AG08395 (cell line): ENCODE data around the gene ACER3.
A peak's percentile ranks its signal among the peaks of the same experiment; 100 is the strongest.
"Not testable (repeated sequence)": the region's sequence is repeated elsewhere in the genome, so short reads cannot be mapped to it uniquely, and the experiment has no call there.

Source experiments
- DNase-seq: peaks from one replicate; pipeline ENCODE4 v3.0.0; 2012; ENCODE audit warnings: mixed read lengths, low spot score

ACER3 gene

GRCh38 chr11:76995081-76995576, 134.4 kb downstream of the ACER3 start:
- no peak for DNase-seq

- no peak for DNase-seq
Measured at GRCh38 chr11:76997512-76997911, 136.8 kb downstream of the ACER3 start.

- no peak for DNase-seq
Measured at GRCh38 chr11:76999597-76999996, 138.9 kb downstream of the ACER3 start.

GRCh38 chr11:77001613-77002012, 140.9 kb downstream of the ACER3 start:
- DNase-seq, result no peak

GRCh38 chr11:77002776-77003175, 142.1 kb downstream of the ACER3 start:
- no peak for DNase-seq

GRCh38 chr11:77003963-77004362, 143.2 kb downstream of the ACER3 start:
- no peak for DNase-seq

GRCh38 chr11:77009533-77010160, 148.9 kb downstream of the ACER3 start:
- no peak for DNase-seq

GRCh38 chr11:77014669-77015068, 154.0 kb downstream of the ACER3 start:
- no peak for DNase-seq

GRCh38 chr11:77018396-77018924, 157.7 kb downstream of the ACER3 start:
- not testable (repeated sequence) for DNase-seq

- DNase-seq, result peak; percentile 5
Measured at GRCh38 chr11:77019976-77020595, 159.4 kb downstream of the ACER3 start.

GRCh38 chr11:77020734-77021133, 160.0 kb downstream of the ACER3 start:
- DNase-seq, result no peak

GRCh38 chr11:77024745-77025144, 164.0 kb downstream of the ACER3 start:
- no peak for DNase-seq

- no peak for DNase-seq
Measured at GRCh38 chr11:77026221-77026620, 165.5 kb downstream of the ACER3 start.

GRCh38 chr11:77026743-77027142, 166.0 kb downstream of the ACER3 start:
- no peak for DNase-seq

- peak; percentile 25 for DNase-seq
Measured at GRCh38 chr11:77027275-77027674, 166.6 kb downstream of the ACER3 start.

- DNase-seq, result no peak
Measured at GRCh38 chr11:77029829-77030228, 169.1 kb downstream of the ACER3 start.

- no peak for DNase-seq
Measured at GRCh38 chr11:77030834-77031414, 170.2 kb downstream of the ACER3 start.

GRCh38 chr11:77031599-77031998, 170.9 kb downstream of the ACER3 start:
- no peak for DNase-seq

GRCh38 chr11:77035039-77035438, 174.3 kb downstream of the ACER3 start:
- no peak for DNase-seq

GRCh38 chr11:77035580-77035979, 174.9 kb downstream of the ACER3 start:
- DNase-seq, result no peak

GRCh38 chr11:77036398-77036797, 175.7 kb downstream of the ACER3 start:
- no peak for DNase-seq

GRCh38 chr11:77037057-77037456, 176.3 kb downstream of the ACER3 start:
- no peak for DNase-seq
